Panc1 (cell line): ENCODE measurements around the gene ZFYVE28. TPM values are rescaled to one million over a fixed set of nuclear protein-coding genes. Genes with fewer than 3 reads are reported as not detected.

Experiments
- ATAC-seq: fragments of 200-7000 bp; cut with Tn5 transposase; 2 replicates; pipeline ENCODE4 v1.9.1; 2020; ENCODE audit warnings: mild to moderate bottlenecking, moderate library complexity
- BruUV-seq: library from RNA; stranded (reverse); fragments of 400-500 nt; replicated peaks from 2 replicates; lab custom pipeline; 2021; lab: Mats Ljungman, UMichigan
- CTCF ChIA-PET: fragments of 300-600 bp; sonication (Branson Sonifier 250); formaldehyde crosslinking; loops from one replicate; lab custom pipeline; 2022; ENCODE audit warnings: antibody characterized with exemption; lab: Charles Lee
- POLR2A ChIA-PET: fragments of 300-600 bp; sonication (Branson Sonifier 250); formaldehyde crosslinking; loops from one replicate; lab custom pipeline; 2022; ENCODE audit warnings: antibody characterized with exemption; lab: Charles Lee
- DNase-seq: peaks from one replicate; pipeline ENCODE4 v3.0.0-alpha.2; 2010; ENCODE audit warnings: low read depth, low spot score
- H3K27ac ChIP-seq: 2 replicates; pipeline ENCODE4 v1.5.1; 2011; ENCODE audit warnings: mild to moderate bottlenecking, low read length, inconsistent platforms
- H3K27me3 ChIP-seq: fragments of 200-500 bp; sonication (Bioruptor generic); 2 replicates; pipeline ENCODE4 v1.6.0; 2014; ENCODE audit warnings: low read length, inconsistent platforms; ENCODE audit not compliant: control insufficient read depth, insufficient read depth
- H3K36me3 ChIP-seq: fragments of 200-500 bp; sonication (Bioruptor generic); 2 replicates; pipeline ENCODE4 v1.5.1; 2014; ENCODE audit warnings: inconsistent platforms, mild to moderate bottlenecking, low read length, moderate library complexity; ENCODE audit not compliant: control insufficient read depth, insufficient read depth
- H3K4me1 ChIP-seq: 2 replicates; pipeline ENCODE4 v1.5.1; 2011; ENCODE audit warnings: inconsistent platforms, mild to moderate bottlenecking, low read length, moderate library complexity; ENCODE audit not compliant: control insufficient read depth, insufficient read depth
- H3K4me3 ChIP-seq, 2 experiments: 2 replicates each; pipeline ENCODE4 v1.5.1; 2011 to 2012; ENCODE audit warnings: low read depth in 2 of 2, low read length in 2 of 2, mild to moderate bottlenecking in 2 of 2, inconsistent platforms in 1 of 2, moderate library complexity in 1 of 2
- H3K9me3 ChIP-seq: fragments of 200-500 bp; sonication (Bioruptor generic); 2 replicates; pipeline ENCODE4 v1.5.1; 2014; ENCODE audit warnings: low read depth, mild to moderate bottlenecking, inconsistent platforms, low read length, moderate library complexity; ENCODE audit not compliant: control insufficient read depth, insufficient read depth
- CTCF ChIP-seq: fragments of 450-650 bp; IDR thresholded peaks from 2 replicates; pipeline ENCODE4 v1.5.1; 2017; ENCODE audit warnings: mild to moderate bottlenecking
- POLR2AphosphoS5 ChIP-seq: IDR thresholded peaks from 2 replicates; pipeline ENCODE4 v1.6.1; 2012; ENCODE audit warnings: mild to moderate bottlenecking, low read depth, low read length, moderate library complexity
- REST ChIP-seq, 2 experiments: IDR thresholded peaks; 2 replicates each; pipeline ENCODE4 v1.6.1; 2011 to 2012; ENCODE audit warnings: low read depth in 2 of 2, control low read depth in 1 of 2, low read length in 1 of 2, mild to moderate bottlenecking in 1 of 2, moderate library complexity in 1 of 2; ENCODE audit not compliant: insufficient read depth in 1 of 2
- SIN3A ChIP-seq: IDR thresholded peaks from 2 replicates; pipeline ENCODE4 v1.6.1; 2012; ENCODE audit warnings: low read depth, mild to moderate bottlenecking, low read length, moderate library complexity, borderline replicate concordance; ENCODE audit not compliant: insufficient read depth
- TCF7L2 ChIP-seq: IDR thresholded peaks from 2 replicates; pipeline ENCODE4 v1.6.1; 2011; ENCODE audit warnings: mild to moderate bottlenecking, low read depth, low read length, inconsistent platforms
- in situ Hi-C: cut with HindIII; loops from 2 replicates; pipeline ENCODE4 v1.10.0; 2016; ENCODE audit warnings: low sequenced_read_pairs, low pct_unique_long_range_greater_than_20kb
- intact Hi-C: fragments of 100-400 bp; cut with micrococcal nuclease; formaldehyde crosslinking; loops from one replicate; pipeline ENCODE4 v1.10.0; 2022; ENCODE audit not compliant: unreplicated experiment
- total RNA-seq: library from RNA; stranded (reverse); gene quantifications from one replicate; pipeline ENCODE4 v1.2.1, GENCODE V29; 2021; ENCODE audit not compliant: unreplicated experiment

Gene ZFYVE28
- total RNA-seq, 1 experiment from 2014 or later: 11.9 TPM

- H3K27me3 ChIP-seq: no peaks in the 10 kb centered on the region
- H3K36me3 ChIP-seq: no peaks in the 10 kb centered on the region
- BruUV-seq: no TSS peak
- in situ Hi-C loops (no loop called here), intact Hi-C loops (no loop called here)
- no peaks in the 10 kb centered on the region for H3K4me1 ChIP-seq
- ATAC-seq: no peak
- H3K4me3 ChIP-seq: no peak overlapping the region
- ChIA-PET POLR2A (no interaction called here), CTCF (no interaction called here)
- no peak for DNase-seq
- no peak for TF ChIP-seq POLR2AphosphoS5
- TF ChIP-seq REST (IDR thresholded peaks at IDR 0.05; ENCODE audit: insufficient read depth in 1 of 2, low read depth in 2 of 2, low read length in 1 of 2): no peak
- H3K27ac ChIP-seq: no peak overlapping the region
- H3K9me3 ChIP-seq: no peaks in the 10 kb centered on the region
Observed at GRCh38 chr4:2284161-2284933, 134.1 kb downstream of the ZFYVE28 start.

- intact Hi-C loops (no loop called here), in situ Hi-C loops (no loop called here)
- no peak overlapping the region for H3K27ac ChIP-seq
- no peaks in the 10 kb centered on the region for H3K4me1 ChIP-seq
- no peaks in the 10 kb centered on the region for H3K27me3 ChIP-seq
- no peak overlapping the region for H3K4me3 ChIP-seq
- no peak for TF ChIP-seq CTCF
- TF ChIP-seq SIN3A: no peak
- TF ChIP-seq POLR2AphosphoS5: no peak
- TF ChIP-seq REST (IDR thresholded peaks at IDR 0.05; ENCODE audit: insufficient read depth in 1 of 2, low read depth in 2 of 2, low read length in 1 of 2): no peak
- no peak for TF ChIP-seq TCF7L2
- DNase-seq: no peak
- no peaks in the 10 kb centered on the region for H3K9me3 ChIP-seq
- CTCF ChIA-PET: no interaction called here
- no TSS peak for BruUV-seq
- no peaks in the 10 kb centered on the region for H3K36me3 ChIP-seq
- POLR2A ChIA-PET: no interaction called here
- no peak for ATAC-seq
Observed at GRCh38 chr4:2283199-2283711, 135.2 kb downstream of the ZFYVE28 start.
